Activated T-cell treated with anti-CD3 and anti-CD28 coated beads for 48 hours (primary cell): Measurements from ENCODE around the gene TRPC4.

Experiments used
- DNase-seq: peaks from one replicate; pipeline ENCODE4 v3.0.0-alpha.2; 2020; ENCODE audit warnings: low read depth

Gene TRPC4

DNA sequence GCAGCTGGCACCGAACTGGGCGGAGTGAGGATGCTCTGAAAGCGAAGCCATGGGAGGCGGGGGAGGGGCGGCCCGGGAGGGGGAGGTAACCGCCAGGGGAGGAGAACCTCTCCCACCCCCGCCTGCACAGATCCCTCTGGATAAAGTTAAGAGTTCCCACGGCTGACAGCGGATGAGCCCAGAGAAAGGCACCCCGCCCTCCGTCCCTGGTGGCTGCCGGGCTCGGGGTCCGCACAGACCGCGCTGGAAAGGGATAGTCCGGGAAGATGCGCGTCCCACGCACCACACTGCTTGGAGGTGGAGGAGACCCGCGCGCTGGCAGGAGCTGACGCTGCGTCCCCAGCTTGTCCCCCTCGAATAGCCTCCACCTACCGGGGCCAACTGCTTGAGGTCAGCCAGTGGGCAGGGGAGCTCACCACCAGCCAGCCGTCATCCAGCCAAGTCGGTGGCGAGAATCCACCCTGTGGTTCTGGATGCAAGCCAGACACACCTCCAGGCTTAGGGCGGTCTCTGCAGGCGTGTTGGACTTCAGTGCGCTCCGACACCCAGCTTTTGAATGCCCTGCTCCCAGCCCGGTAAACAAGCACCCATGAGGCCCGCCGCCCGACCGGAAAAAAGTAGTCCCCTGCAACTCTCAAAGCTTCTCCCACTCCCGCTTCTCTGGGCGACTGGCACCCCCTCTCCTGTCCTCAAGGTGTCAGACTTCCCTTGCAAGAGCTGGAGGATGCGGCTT, at the start of gene TRPC4:
Gene TRPC4, minus strand, starts transcription at position 17 of the 733 bp plus-strand sequence. CDS start 86,439 bp downstream, outside the sequence.
- DNase-seq, result peak; percentile 3

DNA sequence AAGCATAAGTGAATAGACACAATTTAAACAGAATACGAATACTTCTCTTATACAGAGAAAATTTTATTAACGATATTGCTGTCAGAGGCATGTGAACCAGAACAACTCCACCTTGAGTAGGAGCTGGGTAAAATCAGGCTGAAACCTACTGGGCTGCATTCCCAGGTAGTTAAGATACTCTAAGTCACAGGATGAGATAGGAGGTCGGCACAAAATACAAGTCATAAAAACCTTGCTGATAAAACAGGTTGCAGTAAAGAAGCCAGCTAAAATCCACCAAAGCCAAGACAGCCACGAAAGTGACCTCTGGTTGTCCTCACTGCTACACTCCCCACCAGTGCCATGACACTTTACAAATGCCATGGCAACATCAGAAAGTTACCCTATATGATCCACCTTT, 49.2 kb upstream of the TRPC4 start:
- no peak for DNase-seq

DNA sequence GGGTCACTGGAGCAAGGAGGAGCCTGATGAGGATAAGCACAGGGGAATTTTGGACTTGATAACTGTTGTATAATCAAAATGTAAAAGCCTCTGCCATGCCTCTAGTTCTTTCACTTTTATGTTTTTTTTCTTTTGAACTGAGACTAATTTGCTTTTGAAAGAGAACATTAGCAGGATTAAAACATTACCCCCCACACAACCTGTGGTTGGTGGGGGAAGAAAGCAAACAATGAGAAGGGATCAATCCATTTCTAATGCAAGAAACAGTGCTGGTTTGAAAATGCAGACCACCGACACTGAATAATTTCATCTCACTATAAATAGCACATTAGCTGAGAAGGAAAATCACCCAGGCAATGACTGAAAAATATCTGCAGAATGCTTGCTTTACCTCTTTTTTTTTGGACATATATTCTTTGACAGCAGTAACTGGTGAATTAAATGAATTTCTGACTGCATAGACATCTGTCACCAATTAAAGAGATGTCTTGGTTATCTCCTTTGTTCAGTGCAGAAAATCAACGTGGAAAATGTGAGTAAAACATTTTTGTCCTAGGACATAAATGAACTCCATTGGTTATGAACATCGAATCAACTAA, 48.6 kb upstream of the TRPC4 start:
- DNase-seq, result no peak

DNA sequence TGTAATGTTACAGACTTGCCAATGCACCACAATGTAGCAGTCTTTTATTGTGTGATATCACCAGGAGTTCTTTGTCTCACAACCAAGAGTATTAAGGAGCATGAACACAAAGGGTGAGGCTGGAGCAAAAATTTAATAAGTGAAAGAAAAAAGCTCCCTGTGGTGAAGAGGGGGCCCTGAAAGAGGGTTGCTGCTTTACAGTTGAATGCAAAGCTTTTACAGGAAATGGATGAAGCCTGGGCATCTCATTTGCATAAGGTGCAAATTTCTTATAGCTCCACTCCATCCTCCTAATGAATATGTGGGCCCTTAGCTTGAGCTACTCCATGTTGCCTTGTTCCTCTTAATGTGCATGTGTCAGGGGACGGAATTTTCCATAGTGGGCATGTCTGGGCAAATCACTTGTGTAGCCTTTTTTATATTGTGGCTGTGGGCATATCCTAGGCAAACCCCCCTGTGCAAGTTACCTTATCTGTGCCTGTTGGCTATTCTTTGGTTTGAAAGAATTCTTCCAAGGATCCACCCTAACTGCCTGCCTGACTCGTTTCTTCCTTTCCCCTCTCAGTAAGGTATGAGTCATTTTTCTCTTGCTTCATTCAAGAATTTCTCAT, 45.3 kb upstream of the TRPC4 start:
- no peak for DNase-seq

DNA sequence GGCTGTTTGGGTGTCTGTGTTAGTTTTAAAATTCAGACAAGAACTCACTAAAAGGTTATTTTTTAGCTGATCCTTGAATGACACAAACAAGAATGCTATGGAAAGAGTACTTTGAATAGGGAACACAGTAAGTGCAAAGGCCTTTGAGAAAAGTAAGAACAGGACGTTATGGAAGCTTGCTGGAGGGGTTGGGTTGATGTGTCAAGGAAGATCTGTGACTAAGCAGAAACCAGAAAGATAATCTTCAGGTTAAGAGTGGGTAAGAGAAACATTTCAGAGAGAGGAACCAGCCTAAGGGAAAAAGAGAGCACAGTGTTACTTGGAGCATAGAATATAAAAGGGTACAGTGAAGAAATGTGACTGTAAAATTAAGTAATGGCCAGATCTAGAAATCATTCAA, 41.2 kb upstream of the TRPC4 start:
- no peak for DNase-seq

DNA sequence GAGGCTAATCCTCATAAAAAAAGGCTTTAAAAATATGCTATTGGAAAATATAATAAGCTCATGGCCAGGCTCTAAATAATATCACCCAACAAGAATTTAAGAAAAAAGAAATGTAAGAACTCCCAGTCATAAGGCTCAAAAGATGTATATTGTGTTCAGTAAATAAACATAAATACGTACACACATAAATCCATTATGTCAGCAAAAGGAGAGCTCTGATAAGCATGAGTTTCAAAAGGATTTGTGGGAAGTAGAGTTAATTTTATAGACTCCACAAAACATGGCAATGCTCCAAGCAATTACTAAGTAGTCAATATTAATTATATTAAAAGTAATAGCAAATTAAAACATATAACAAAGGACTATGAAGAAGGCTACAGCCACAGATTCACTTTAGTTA, 37.3 kb upstream of the TRPC4 start:
- DNase-seq, result no peak

DNA sequence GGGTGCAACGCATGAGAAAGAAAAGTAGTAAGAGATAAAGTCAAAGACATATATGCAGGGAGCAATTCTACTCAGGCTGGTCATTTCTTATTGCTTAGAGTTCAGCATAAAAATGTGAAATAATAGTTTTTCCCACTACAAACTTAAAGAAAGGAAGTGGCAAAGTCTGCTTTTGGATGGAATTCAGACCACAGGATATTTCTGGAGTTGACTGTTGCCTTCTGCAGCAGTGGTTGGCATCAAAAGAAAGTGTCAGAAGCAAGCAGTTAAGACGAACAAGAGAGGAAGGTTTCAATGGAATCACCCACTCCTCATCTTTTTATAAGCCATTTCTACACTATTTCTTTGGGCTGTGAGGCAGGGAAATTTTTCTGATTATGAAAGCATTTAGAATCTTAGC, 36.2 kb upstream of the TRPC4 start:
- DNase-seq, result no peak

DNA sequence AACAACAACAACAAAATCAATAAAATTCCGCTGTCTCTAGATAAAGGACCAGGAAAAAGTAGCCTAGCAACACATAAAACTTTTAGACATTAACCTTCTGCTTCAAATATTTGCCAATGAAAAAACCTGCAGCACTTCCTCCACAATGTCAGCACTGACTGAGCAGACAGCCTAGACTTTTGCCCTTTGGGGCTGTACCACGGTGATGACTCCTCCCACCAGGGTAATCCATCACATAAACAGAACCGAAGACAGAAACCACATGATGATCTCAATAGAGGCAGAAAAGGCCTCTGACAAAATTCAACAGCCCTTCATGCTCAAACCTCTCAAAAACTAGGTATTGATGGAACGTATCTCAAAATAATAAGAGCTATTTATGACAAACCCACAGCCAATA, 30.2 kb upstream of the TRPC4 start:
- no peak for DNase-seq

DNA sequence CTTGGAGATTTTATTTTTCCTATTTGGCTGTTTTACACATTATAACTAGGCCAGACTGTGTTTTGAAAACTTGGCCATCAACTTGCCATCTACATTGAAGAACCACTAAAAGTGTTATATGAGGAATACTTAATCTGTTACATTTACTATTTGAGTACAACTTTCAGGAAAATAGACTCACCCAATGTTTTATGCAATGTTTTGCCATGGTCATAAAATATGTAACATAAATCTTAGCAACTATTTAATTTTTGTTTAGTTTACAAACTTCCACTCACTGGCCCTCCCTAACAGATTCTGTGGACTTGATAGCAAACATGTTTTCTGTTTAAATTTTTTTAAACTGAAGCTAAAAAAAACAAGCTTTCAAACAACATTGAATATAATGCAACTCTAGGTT, 23.7 kb upstream of the TRPC4 start:
- DNase-seq, result no peak

DNA sequence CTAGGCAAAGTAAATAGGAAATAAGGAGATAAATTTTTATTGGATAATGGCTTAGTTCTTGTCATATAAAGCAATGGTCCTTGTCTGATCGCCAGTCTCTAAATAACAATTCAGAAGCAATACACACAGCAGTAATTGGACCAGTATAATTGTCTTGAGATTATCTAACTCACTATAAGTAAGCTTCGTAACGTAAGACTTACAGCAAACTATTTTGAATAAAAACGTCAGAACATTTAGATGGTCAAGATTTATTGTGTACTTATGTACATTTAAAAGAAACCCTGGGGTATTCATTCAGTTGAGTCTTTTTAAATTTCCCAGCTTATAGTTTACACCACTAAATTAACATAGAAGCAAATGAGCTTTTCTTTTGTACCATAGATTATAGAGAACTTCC, 20.2 kb upstream of the TRPC4 start:
- DNase-seq, result no peak

DNA sequence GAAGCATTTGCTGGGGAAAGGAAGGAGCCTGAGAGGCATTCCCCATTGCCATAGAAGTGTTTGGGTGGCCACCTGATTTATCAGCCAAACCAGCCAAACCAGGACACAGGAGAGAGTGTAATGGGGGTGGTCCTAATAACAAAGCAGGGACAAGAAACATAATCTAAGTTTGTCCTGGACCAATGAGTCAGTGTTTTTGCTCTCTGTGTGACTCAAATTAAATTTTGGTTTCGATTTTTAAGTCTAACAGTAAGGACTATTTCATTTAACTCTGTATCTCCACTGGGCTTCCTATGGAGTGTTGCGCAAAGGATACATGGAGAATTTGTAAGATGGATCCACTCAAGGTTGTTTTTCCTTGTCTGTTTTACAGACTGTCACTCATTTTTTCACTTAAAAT, 19.5 kb upstream of the TRPC4 start:
- no peak for DNase-seq

DNA sequence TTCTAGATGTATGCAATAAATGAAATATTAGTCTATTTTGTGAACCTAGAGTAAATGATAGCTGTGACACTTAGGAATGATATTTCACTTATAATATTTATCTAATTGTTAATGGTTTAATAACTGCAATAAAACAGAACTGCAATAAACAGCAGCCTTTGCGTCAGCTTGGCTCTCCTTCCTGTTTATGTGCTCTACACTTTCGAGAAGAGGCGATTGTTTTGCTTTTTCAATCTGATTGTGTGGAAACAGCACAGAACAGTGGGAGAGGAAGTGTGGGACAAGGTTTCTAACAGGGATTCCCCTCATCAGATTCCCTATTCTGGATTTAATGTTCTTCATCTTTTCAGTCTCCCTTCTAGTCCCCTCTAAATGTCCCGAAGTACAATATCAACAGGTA, 17.3 kb upstream of the TRPC4 start:
- DNase-seq, result no peak

DNA sequence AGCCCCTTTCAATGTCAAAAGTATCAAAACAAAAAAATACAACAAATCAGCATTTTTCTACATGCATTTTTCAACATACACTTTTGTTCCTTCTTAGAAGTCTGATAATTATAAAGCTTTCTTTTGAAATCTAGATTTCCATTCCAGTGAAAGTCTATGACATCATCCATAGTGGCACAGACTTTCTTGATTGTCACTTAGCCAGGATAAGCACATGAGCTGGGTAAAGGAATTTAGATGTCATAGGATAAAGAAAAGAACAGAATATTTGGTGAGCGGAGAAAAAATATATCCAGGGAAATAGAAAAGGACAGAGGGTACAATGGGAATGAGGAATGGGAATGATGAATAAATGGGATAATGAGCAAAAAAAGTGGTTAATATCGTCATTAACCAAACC, 15.1 kb upstream of the TRPC4 start:
- no peak for DNase-seq

DNA sequence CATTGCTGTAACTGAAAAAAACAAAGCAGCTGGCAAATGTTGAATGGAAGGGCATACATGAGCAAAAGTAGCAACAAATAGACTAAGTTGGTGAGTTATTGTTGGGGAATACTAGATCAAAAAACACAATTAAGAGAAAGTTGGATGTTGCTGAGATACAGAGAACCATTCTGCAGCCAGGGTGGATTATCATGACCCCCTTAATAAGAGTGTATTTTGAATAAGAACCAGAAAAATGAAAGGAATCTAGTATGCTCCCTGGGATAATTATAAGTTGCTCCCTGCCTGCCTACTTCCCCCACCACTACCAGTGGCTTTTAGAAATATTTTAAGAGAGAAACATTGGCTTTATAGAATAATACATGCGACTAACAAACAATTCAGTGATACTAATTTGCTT, 14.5 kb upstream of the TRPC4 start:
- DNase-seq, result no peak

DNA sequence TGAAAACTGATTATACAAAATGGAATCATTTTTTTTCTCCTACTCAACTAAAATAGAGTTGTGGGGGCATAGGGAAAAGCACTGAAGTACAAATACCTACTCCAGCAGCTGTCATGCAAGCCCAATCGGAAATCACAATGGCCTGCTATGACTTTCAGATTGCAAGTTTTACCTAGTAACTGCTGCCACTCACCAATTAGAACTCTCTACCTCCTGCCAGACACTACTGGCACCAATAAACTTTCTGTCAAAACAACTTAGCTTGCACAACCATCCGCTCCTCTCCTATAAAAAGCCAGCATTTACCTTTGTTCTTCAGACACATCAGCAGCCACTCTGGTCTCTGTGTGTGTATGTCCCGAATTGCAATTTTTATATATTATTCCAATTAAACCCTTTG, 9.3 kb upstream of the TRPC4 start:
- DNase-seq, result no peak

DNA sequence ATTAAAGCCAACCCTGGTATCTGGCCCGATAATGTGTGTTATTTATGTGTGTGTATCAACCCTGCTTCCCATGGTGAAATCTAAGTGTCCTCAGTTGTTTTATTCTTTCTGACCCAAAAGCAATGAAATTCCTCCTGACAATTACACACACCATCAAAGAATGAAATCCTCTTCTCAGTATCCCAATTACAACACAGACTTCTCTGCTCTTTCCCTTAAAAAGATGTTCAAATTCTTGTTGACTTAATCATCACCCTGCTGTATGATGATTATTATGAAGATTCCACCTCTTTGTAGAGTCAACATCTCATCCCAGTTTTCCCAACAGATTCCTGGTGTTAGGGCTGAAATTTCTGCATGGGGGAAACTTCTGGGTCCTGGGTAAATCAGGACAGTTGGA, 8.9 kb upstream of the TRPC4 start:
- DNase-seq, result no peak

DNA sequence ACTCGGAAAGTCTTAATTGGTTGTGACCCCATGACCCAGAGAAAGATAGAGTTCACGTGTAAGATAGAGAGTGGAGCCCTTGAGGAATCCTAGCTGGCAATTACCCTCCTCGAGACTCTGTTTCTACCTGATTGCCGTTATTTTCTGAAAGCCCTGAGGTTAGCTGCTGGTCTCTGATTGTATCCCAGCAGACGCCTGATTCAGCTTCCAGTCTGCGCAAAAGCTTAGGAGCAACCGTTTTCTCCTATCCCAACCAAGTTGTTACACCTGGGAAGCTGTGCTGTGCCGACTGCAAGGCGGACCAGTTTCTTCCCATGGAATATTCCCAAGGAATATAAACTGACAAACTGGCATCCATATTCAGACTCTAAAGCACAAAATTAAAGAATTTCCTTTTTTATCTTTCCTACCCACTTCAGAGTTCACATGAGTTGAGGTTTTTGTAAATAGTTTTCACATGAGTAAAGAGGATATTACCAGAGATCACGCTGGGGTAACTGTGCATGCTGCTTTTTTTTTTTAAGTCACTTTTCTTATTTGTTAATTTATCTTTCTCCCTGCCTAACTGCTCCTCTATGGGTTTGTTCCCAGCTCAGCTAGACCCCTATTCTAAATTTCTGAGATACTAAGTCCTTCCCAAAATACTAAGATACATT, 1.5 kb upstream of the TRPC4 start:
- DNase-seq, result no peak

DNA sequence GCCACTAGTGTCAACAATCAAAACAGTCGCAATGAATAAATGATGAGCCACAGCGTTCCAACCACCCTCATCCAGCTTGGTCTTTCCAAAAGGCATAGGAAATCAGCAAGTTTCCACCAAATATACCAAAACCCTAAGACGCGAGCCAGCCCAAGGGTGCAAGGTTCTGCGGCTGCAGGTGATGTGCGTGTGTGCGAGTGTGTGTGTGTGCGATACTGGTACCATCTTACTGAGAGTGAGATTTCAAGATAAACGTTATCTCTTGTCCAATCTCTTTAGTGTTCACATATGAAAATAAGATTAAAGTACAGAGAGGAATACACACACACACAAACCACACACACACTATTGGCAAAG, 895 bp upstream of the TRPC4 start:
- no peak for DNase-seq

DNA sequence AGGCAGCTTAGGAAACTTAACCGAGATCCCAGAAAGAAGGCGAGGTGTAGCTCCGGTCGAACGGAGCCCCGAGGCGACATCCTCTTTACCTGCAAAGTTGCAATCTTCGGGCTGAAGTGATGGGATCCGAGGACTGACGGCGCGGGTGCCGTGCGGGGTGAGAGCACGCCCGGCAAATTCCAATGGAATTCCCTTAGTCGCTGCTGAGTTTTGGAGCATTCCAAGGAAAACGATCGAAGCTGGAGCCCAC, 141 bp downstream of the TRPC4 start:
- no peak for DNase-seq

DNA sequence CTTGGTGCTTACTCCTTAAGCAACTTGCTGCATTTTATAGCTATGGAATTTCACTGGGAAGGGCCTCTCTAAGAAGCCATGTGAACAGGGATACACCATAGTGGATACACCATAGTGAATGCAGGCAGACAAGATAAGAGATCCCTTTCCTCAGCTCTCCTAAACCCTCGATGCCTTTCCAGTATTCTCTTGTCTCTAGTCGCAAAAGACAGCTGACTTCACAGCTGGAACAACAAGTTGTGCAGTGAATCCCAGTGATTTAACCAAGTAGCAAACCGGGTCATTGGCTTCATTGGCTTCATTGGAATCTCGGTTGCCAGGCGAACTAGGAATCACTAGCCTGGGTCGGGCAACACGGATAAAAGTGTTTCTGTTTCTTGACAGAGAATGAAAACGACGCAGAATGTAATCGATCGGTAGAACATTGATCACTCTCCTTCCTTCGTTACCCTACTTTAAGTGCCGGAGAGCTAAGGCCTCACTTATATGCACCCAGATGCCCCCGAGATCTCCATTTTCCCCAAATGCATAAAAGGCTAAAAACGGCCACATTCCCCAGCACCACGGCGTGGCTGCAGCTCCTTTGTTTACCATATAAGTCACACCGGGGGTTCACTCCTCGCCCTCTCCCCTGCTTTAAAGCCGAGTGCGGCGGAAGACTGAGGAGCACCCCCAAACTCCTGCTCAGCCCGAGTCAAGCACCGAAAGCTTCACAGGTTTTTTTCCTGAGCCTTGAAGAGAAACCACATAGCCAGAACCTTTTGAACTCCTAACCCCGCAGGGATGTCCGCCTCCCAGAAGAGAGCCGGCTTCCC, 674 bp downstream of the TRPC4 start:
- DNase-seq, result no peak

DNA sequence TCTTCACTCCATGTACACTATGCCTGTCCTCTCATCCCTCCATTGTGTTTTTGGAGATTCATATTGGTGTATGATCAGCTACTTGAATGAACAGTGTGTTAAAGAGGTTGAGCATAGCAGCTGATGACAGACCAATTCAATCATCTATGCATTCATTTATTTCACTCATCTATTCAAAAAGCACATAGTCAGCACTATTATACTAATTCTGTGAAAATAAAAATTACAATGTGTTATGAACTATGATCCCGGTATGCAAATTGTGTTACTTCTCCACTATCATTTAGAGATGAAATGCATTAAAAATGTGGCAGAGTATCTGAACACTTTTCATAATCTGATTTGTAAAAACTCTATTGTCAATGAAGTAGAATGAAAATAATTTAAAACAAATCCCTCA, 5.9 kb downstream of the TRPC4 start:
- no peak for DNase-seq

DNA sequence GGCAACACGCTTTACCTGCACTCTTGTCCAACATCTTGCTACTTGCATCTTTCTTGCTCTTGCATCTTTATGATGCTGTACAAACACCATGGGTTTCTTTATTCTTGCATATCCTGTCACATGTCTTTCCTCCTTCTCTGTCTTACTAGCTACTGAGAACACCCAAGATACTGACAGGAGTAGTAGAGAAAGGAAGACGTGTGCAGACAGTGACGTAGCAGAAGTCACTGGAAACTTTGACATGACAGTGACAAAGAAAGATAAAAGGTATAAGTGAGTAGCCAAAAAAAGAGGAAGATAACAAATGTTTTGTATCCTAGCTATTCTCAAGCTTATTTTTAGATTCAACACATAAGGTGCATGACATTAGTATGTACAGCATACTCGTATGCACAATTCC, 34.2 kb downstream of the TRPC4 start:
- DNase-seq, result no peak

DNA sequence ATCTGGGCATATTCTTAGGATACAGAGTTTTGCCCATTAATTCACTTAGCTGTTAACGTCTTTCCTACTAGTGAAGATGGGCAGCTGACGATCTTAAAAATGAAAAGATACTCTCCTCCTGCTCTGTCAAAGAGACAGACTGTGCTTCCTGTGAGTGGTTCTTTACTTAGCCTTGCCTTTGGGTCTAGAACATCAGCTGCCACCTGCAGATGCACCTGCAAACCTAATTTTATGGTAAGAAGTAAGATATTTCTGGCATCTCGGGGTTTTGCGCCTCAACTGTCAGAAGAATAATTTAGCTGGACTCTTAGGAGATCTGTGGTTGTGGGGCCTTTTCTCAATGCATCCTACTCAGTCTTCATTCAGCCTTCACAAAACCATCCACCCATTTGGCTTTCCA, 36.2 kb downstream of the TRPC4 start:
- no peak for DNase-seq
